Neural cell (in vitro differentiated cells): ENCODE measurements around the gene PHACTR1. TPM values are rescaled to one million over a fixed set of nuclear protein-coding genes. Genes with fewer than 3 reads are reported as not detected.

ENCODE experiments used
- H2AFZ ChIP-seq: fragments of 200-600, 300-800 bp; sonication (generic), shearing (Covaris generic); 2 replicates; pipeline ENCODE4 v1.6.0; 2014; ENCODE audit warnings: low read depth, mild to moderate bottlenecking, antibody characterized with exemption, low read length, moderate library complexity
- H3F3A ChIP-seq: fragments of 200-600 bp; shearing (Covaris generic); 2 replicates; pipeline ENCODE4 v1.6.1; 2016; ENCODE audit warnings: mild to moderate bottlenecking, moderate library complexity, mixed read lengths, antibody characterized with exemption, low read length; ENCODE audit not compliant: insufficient read depth, poor library complexity, severe bottlenecking
- H3K27ac ChIP-seq: fragments of 200-600, 300-800 bp; sonication (generic), shearing (Covaris generic); 2 replicates; pipeline ENCODE4 v1.5.1; 2014; ENCODE audit warnings: mild to moderate bottlenecking, low read length, moderate library complexity
- H3K27me3 ChIP-seq: fragments of 300-800, 200-600 bp; sonication (generic), shearing (Covaris generic); 2 replicates; pipeline ENCODE4 v1.6.0; 2014; ENCODE audit warnings: mild to moderate bottlenecking, low read depth, low read length, moderate library complexity; ENCODE audit not compliant: insufficient read depth
- H3K36me3 ChIP-seq: fragments of 300-800, 200-600 bp; sonication (generic), shearing (Covaris generic); 2 replicates; pipeline ENCODE4 v1.5.1; 2014; ENCODE audit warnings: mild to moderate bottlenecking, antibody characterized with exemption, low read length, moderate library complexity; ENCODE audit not compliant: insufficient read depth
- H3K4me2 ChIP-seq: fragments of 300-800, 200-600 bp; sonication (generic), shearing (Covaris generic); 2 replicates; pipeline ENCODE4 v1.6.0; 2014; ENCODE audit warnings: mild to moderate bottlenecking, low read length
- H3K4me3 ChIP-seq: fragments of 300-800, 200-600 bp; sonication (generic), shearing (Covaris generic); 2 replicates; pipeline ENCODE4 v1.5.1; 2014; ENCODE audit warnings: mild to moderate bottlenecking, low read length, moderate library complexity
- H3K79me2 ChIP-seq: fragments of 200-600 bp; shearing (Covaris generic); replicated peaks from 2 replicates; pipeline ENCODE4 v1.6.0; 2014; ENCODE audit warnings: mild to moderate bottlenecking, low read length, moderate library complexity; ENCODE audit not compliant: insufficient read depth
- H3K9ac ChIP-seq: fragments of 300-800, 200-600 bp; sonication (generic), shearing (Covaris generic); 2 replicates; pipeline ENCODE4 v1.6.1; 2016; ENCODE audit warnings: mild to moderate bottlenecking, low read length, mixed read lengths
- H3K9me2 ChIP-seq: fragments of 200-600 bp; shearing (Covaris generic); 2 replicates; pipeline ENCODE4 v1.6.1; 2016; ENCODE audit warnings: mild to moderate bottlenecking, low read length, mixed read lengths; ENCODE audit not compliant: insufficient read depth
- H3K9me3 ChIP-seq: fragments of 200-600, 300-800 bp; sonication (generic), shearing (Covaris generic); 2 replicates; pipeline ENCODE4 v1.6.1; 2016; ENCODE audit warnings: mild to moderate bottlenecking, mixed run types, low read length, moderate library complexity, mixed read lengths
- H4K20me1 ChIP-seq: fragments of 200-600 bp; shearing (Covaris generic); 2 replicates; pipeline ENCODE4 v1.6.1; 2016; ENCODE audit warnings: mild to moderate bottlenecking, mixed run types; ENCODE audit not compliant: insufficient read depth
- CTCF ChIP-seq: fragments of 450-650 bp; IDR thresholded peaks from 2 replicates; pipeline ENCODE4 v1.5.1; 2014; ENCODE audit warnings: antibody characterized with exemption, mild to moderate bottlenecking, moderate library complexity; ENCODE audit not compliant: poor library complexity, severe bottlenecking
- EP300 ChIP-seq: fragments of 450-650 bp; conservative IDR thresholded peaks from 2 replicates; pipeline ENCODE4 v1.6.1; 2014; ENCODE audit warnings: antibody characterized with exemption, mild to moderate bottlenecking, moderate library complexity; ENCODE audit not compliant: poor library complexity, severe bottlenecking
- EZH2 ChIP-seq: fragments of 200-600, 300-800 bp; shearing (Covaris generic), sonication (generic); IDR thresholded peaks from 2 replicates; pipeline ENCODE4 v1.6.1; 2014; ENCODE audit warnings: antibody characterized with exemption, low read length, borderline replicate concordance, mild to moderate bottlenecking; ENCODE audit not compliant: insufficient read depth, poor library complexity, severe bottlenecking
- MXI1 ChIP-seq: fragments of 450-650 bp; conservative IDR thresholded peaks from 2 replicates; pipeline ENCODE4 v1.6.1; 2014; ENCODE audit warnings: antibody characterized with exemption, mild to moderate bottlenecking; ENCODE audit not compliant: poor library complexity, severe bottlenecking
- POLR2AphosphoS5 ChIP-seq: IDR thresholded peaks from 2 replicates; pipeline ENCODE4 v1.6.1; 2012
- RAD21 ChIP-seq: fragments of 450-650 bp; conservative IDR thresholded peaks from 2 replicates; pipeline ENCODE4 v1.6.1; 2014; ENCODE audit warnings: antibody characterized with exemption, mild to moderate bottlenecking, moderate library complexity
- REST ChIP-seq: IDR thresholded peaks from 2 replicates; pipeline ENCODE4 v1.6.1; 2012; ENCODE audit warnings: borderline replicate concordance
- SMC3 ChIP-seq: fragments of 450-650 bp; conservative IDR thresholded peaks from 2 replicates; pipeline ENCODE4 v1.6.1; 2014; ENCODE audit warnings: antibody characterized with exemption, mild to moderate bottlenecking, moderate library complexity; ENCODE audit not compliant: poor library complexity
- TAF1 ChIP-seq: IDR thresholded peaks from 2 replicates; pipeline ENCODE4 v1.6.1; 2012; ENCODE audit warnings: low read depth
- polyA plus RNA-seq: library from polyadenylated mRNA; depleted of rRNA; stranded (reverse); fragments of >200 nt; gene quantifications from 2 replicates; pipeline ENCODE4 v1.2.3, GENCODE V29; 2014

The PHACTR1 gene
- polyA plus RNA-seq, 1 donor from 2014 or later: 7.8 TPM

- Histone ChIP-seq H3K36me3 (no peaks in the 10 kb centered on the region), H3K9me2 (no peaks in the 10 kb centered on the region), H3F3A (no peaks in the 10 kb centered on the region), H3K27ac (no peak overlapping the region), H2AFZ (no peak overlapping the region), H4K20me1 (no peaks in the 10 kb centered on the region), H3K4me3 (no peak overlapping the region), H3K27me3 (no peaks in the 10 kb centered on the region), H3K9me3 (no peaks in the 10 kb centered on the region), H3K79me2 (no peaks in the 10 kb centered on the region), H3K4me2 (no peak overlapping the region), H3K9ac (no peak overlapping the region)
- TF ChIP-seq CTCF: no peak
- TF ChIP-seq SMC3: no peak
- TF ChIP-seq EZH2: no peak
- TF ChIP-seq TAF1: no peak
- no peak for TF ChIP-seq REST
- TF ChIP-seq RAD21: no peak
- TF ChIP-seq MXI1: no peak
Measured at GRCh38 chr6:12827921-12828320, 111.4 kb downstream of the PHACTR1 start.

GRCh38 chr6:12832226-12832735 lies 115.7 kb downstream of the PHACTR1 start:
- Histone ChIP-seq H3K9me3 (no peaks in the 10 kb centered on the region), H3K79me2 (no peaks in the 10 kb centered on the region), H3K4me3 (no peak overlapping the region), H3K4me2 (no peak overlapping the region), H2AFZ (no peak overlapping the region), H3K9ac (no peak overlapping the region), H3K27ac (no peak overlapping the region), H4K20me1 (no peaks in the 10 kb centered on the region), H3K36me3 (no peaks in the 10 kb centered on the region), H3K27me3 (no peaks in the 10 kb centered on the region), H3F3A (no peaks in the 10 kb centered on the region), H3K9me2 (no peaks in the 10 kb centered on the region)
- TF ChIP-seq POLR2AphosphoS5 (no peak), MXI1 (no peak), EP300 (no peak), REST (no peak), TAF1 (no peak), CTCF (no peak), SMC3 (no peak), EZH2 (no peak), RAD21 (no peak)
